ENCODE measurements around the gene MAGI3.

GRCh38 chr1:113692824-113693431, 302.6 kb downstream of the MAGI3 start:
- no peak for TF ChIP-seq CTCF (conservative IDR thresholded peaks at IDR 0.05; ENCODE audit: low read length)
- TF ChIP-seq EZH2phosphoT487 (IDR thresholded peaks at IDR 0.05; ENCODE audit: borderline replicate concordance): no peak

All from Loucy (cell line).